Placental pericyte (primary cell): Measurements from ENCODE around the gene PCDHGA8. TPM values are rescaled to one million over a fixed set of nuclear protein-coding genes. Genes with fewer than 3 reads are reported as not detected.

Experiments used
- total RNA-seq: library from RNA; depleted of rRNA; stranded (reverse); fragments of >200 nt; gene quantifications from 2 replicates; pipeline ENCODE4 v1.2.3, GENCODE V29; 2012

The PCDHGA8 gene
- total RNA-seq, 1 donor = 3.3 TPM

GRCh38 chr5:141417494-141418172 lies 25.2 kb downstream of the PCDHGA8 start, which contains the start of gene PCDHGB7:
TSS of gene PCDHGB7 (plus strand) at chr5:141417677. CDS start at chr5:141417860, 183 bp downstream.

DNA sequence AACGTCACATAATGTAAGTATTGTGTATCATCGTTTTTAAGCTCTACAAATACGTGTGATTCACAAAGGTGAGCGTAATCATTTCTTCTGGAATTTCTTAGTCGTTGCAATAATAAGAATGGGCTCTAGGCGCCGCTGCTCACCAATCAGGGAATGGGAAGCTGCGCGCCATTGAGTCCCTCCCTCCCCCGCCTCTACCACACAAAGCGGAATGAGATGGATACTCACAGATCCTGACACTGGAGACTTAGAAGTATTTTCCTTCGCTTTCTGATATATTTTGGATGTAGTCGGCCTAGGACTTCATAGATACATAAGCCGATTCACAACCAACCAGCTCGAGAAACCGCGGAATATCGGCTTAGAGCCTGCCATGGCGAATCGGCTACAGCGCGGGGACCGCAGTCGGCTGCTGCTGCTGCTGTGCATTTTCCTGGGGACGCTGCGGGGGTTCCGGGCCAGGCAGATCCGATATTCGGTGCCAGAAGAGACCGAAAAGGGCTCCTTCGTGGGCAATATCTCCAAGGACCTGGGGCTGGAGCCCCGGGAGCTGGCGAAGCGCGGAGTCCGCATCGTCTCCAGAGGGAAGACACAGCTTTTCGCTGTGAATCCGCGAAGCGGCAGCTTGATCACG lies 28.5 kb downstream of the PCDHGA8 start, which contains the start of gene PCDHGA11:
PCDHGA11 (plus strand) TSS at position 197 of the 634 bp plus-strand sequence; CDS start at position 374, 177 bp downstream.

DNA sequence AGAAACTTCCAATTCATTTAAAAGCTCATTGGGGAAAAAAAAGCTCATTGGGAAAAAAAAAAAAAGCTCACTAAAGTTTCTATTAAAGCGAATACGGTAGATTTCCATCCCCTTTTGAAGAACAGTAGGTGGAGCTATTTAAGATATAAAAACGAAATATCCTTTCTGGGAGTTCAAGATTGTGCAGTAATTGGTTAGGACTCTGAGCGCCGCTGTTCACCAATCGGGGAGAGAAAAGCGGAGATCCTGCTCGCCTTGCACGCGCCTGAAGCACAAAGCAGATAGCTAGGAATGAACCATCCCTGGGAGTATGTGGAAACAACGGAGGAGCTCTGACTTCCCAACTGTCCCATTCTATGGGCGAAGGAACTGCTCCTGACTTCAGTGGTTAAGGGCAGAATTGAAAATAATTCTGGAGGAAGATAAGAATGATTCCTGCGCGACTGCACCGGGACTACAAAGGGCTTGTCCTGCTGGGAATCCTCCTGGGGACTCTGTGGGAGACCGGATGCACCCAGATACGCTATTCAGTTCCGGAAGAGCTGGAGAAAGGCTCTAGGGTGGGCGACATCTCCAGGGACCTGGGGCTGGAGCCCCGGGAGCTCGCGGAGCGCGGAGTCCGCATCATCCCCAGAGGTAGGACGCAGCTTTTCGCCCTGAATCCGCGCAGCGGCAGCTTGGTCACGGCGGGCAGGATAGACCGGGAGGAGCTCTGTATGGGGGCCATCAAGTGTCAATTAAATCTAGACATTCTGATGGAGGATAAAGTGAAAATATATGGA lies 38.1 kb downstream of the PCDHGA8 start, which contains the start of gene PCDHGA12:
PCDHGA12 (plus strand) TSS at position 176 of the 782 bp plus-strand sequence; CDS start at position 429, 253 bp downstream.

Other genes starting within 250 kb of the PCDHGA8 start
- gene PCDHB6, start 242.6 kb upstream of the PCDHGA8 start, total RNA-seq = under 0.01 and 0.14 TPM in 2 replicates
- gene PCDHB7, start 220.0 kb upstream of the PCDHGA8 start, total RNA-seq = under 0.01 and 0.14 TPM in 2 replicates
- 0.29 TPM in 1 of 2 replicates, not detected in the other for gene PCDHB8, start 214.8 kb upstream of the PCDHGA8 start, total RNA-seq
- gene PCDHB16, start 210.2 kb upstream of the PCDHGA8 start, total RNA-seq = under 0.01 and 0.14 TPM in 2 replicates
- gene PCDHB9, start 205.5 kb upstream of the PCDHGA8 start, total RNA-seq = 0.14 TPM in 1 of 2 replicates, not detected in the other
- gene PCDHB10, start 200.3 kb upstream of the PCDHGA8 start, total RNA-seq = 0.22 and 0.43 TPM in 2 replicates
- gene PCDHB11, start 193.0 kb upstream of the PCDHGA8 start, total RNA-seq = under 0.01 and 0.29 TPM in 2 replicates
- gene PCDHB12, start 183.9 kb upstream of the PCDHGA8 start, total RNA-seq = under 0.01 TPM in 1 of 2 replicates, not detected in the other
- 0.22 and 0.29 TPM in 2 replicates for gene PCDHB13, start 178.7 kb upstream of the PCDHGA8 start, total RNA-seq
- 0.29 and 0.44 TPM in 2 replicates for gene PCDHB14, start 169.3 kb upstream of the PCDHGA8 start, total RNA-seq
- under 0.01 and 0.14 TPM in 2 replicates for gene PCDHB15, start 147.2 kb upstream of the PCDHGA8 start, total RNA-seq
- 0.44 and 2.0 TPM in 2 replicates for gene SLC25A2, start 88.6 kb upstream of the PCDHGA8 start, total RNA-seq
- gene TAF7, start 71.8 kb upstream of the PCDHGA8 start, total RNA-seq = 43.1 and 61.6 TPM in 2 replicates
- gene PCDHGA1, start 62.1 kb upstream of the PCDHGA8 start, total RNA-seq = 0.43 and 0.88 TPM in 2 replicates
- gene PCDHGA2, start 53.9 kb upstream of the PCDHGA8 start, total RNA-seq = 2.0 and 6.3 TPM in 2 replicates
- 4.0 and 5.5 TPM in 2 replicates for gene PCDHGA3, start 48.8 kb upstream of the PCDHGA8 start, total RNA-seq
- gene PCDHGB1, start 42.5 kb upstream of the PCDHGA8 start, total RNA-seq = 1.8 and 1.9 TPM in 2 replicates
- gene PCDHGA4, start 37.6 kb upstream of the PCDHGA8 start, total RNA-seq = 5.0 and 6.1 TPM in 2 replicates
- 2.2 and 3.1 TPM in 2 replicates for gene PCDHGB2, start 32.6 kb upstream of the PCDHGA8 start, total RNA-seq
- 1.5 and 1.9 TPM in 2 replicates for gene PCDHGA5, start 28.5 kb upstream of the PCDHGA8 start, total RNA-seq
- gene PCDHGB3, start 22.4 kb upstream of the PCDHGA8 start, total RNA-seq = 2.6 and 3.3 TPM in 2 replicates
- gene PCDHGA6, start 18.7 kb upstream of the PCDHGA8 start, total RNA-seq = 4.3 and 4.8 TPM in 2 replicates
- gene PCDHGA7, start 9.9 kb upstream of the PCDHGA8 start, total RNA-seq = 4.3 and 7.7 TPM in 2 replicates
- 28.2 and 30.4 TPM in 2 replicates for gene PCDHGB4, start 4.9 kb upstream of the PCDHGA8 start, total RNA-seq
- gene PCDHGB5, start 5.3 kb downstream of the PCDHGA8 start, total RNA-seq = 27.3 and 27.4 TPM in 2 replicates
- gene PCDHGA9, start 10.1 kb downstream of the PCDHGA8 start, total RNA-seq = 4.6 and 6.2 TPM in 2 replicates
- 4.3 and 5.3 TPM in 2 replicates for gene PCDHGB6, start 15.4 kb downstream of the PCDHGA8 start, total RNA-seq
- 13.2 and 14.0 TPM in 2 replicates for gene PCDHGA10, start 20.4 kb downstream of the PCDHGA8 start, total RNA-seq
- 7.6 and 14.0 TPM in 2 replicates for gene PCDHGB7, start 25.0 kb downstream of the PCDHGA8 start, total RNA-seq
- 12.7 and 19.2 TPM in 2 replicates for gene PCDHGA11, start 28.4 kb downstream of the PCDHGA8 start, total RNA-seq
- 30.0 and 37.5 TPM in 2 replicates for gene PCDHGA12, start 37.9 kb downstream of the PCDHGA8 start, total RNA-seq
- 81.9 and 107 TPM in 2 replicates for gene PCDHGC3, start 83.3 kb downstream of the PCDHGA8 start, total RNA-seq
- 4.4 and 5.0 TPM in 2 replicates for gene PCDHGC4, start 92.4 kb downstream of the PCDHGA8 start, total RNA-seq
- gene PCDHGC5, start 96.4 kb downstream of the PCDHGA8 start, total RNA-seq = 3.9 and 6.6 TPM in 2 replicates
- gene DIAPH1, start 226.4 kb downstream of the PCDHGA8 start, total RNA-seq = 14.9 and 38.7 TPM in 2 replicates
- 38.1 and 71.7 TPM in 2 replicates for gene HDAC3, start 244.2 kb downstream of the PCDHGA8 start, total RNA-seq
- gene RELL2, start 244.4 kb downstream of the PCDHGA8 start, total RNA-seq = 6.7 and 9.6 TPM in 2 replicates